Ureter (tissue), 1 donor: ENCODE results near the gene CNOT6. TPM values are rescaled to one million over a fixed set of nuclear protein-coding genes. Genes with fewer than 3 reads are reported as not detected.
A peak's percentile ranks its signal among the peaks of the same experiment; 100 is the strongest.

Experiments used
- DNase-seq: peaks from one replicate; pipeline ENCODE4 v3.0.0-alpha.2; 2020; ENCODE audit warnings: low spot score
- total RNA-seq: library from RNA; stranded (reverse); gene quantifications from one replicate; pipeline ENCODE4 v1.2.4, GENCODE V29; 2023
- donor health status: DM: yes; HTN: yes; CAD: no.

Gene CNOT6
- total RNA-seq, 1 donor from 2014 or later = 29.6 TPM

GRCh38 chr5:180568914-180569313 is 74.7 kb downstream of the CNOT6 start:
- DNase-seq = no peak

DNA sequence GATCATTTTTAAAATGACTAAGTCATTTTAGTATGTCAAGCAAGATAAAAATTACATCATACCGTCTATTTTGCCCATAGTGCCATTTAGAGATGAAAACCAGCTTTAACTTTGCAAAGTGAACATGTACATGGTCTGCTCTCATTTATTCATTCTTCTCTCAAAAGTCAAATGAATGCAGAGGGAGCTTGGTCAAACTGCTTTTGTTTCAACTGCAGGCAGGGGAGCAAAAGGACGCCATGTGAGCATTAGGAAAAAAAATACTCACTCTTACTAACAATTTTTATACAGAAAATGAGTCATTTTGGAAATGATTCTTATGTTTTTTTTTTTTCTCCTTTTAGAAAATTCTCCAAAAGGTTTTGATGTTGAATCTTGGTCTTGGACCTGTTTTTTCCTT is 81.4 kb downstream of the CNOT6 start:
- DNase-seq = no peak

DNA sequence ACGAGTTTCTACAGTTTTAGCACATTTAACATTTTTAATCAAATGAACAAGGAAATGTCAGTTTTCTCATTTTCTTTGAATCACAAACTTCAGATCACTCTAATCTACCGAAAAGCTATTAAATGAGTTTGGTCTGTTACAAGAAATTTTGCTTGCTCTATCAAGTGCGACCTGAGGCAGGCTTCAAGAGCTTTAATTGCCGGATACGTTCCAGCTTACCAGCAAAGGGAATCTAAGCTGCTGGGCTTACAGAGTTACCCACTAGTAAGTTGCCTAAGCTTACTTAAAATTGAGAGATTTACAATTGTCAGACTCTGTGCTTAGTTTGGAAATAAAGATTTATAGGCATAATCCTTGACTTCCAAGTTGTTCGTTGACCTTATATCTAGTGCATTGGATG is 86.5 kb downstream of the CNOT6 start:
- no peak for DNase-seq

GRCh38 chr5:180583738-180584137 is 89.6 kb downstream of the CNOT6 start:
- DNase-seq = no peak

DNA sequence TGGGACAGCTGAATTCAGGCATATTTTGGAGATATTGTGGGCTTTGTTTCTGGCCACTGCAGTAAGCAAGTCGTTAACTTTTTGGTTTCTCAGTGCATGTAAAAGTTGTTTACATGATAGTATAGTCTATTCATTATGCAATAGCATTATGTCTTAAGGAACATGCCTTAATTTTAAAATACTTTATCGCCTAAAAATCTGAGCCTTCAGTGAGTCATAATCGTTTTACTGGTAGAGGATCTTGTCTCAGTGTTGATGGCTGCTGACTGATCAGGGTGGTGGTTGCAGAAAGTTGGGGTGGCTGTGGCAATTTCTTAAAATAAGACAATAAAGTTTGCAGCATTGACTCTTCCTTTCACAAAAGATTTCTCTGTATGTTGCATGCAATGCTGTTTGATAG is 92.0 kb downstream of the CNOT6 start:
- no peak for DNase-seq

- DNase-seq = no peak
Observed at GRCh38 chr5:180586870-180587269, 92.7 kb downstream of the CNOT6 start.

GRCh38 chr5:180589771-180590542 is 95.8 kb downstream of the CNOT6 start:
- no peak for DNase-seq

- no peak for DNase-seq
Observed at GRCh38 chr5:180590543-180591310, 96.5 kb downstream of the CNOT6 start.

- DNase-seq = no peak
Observed at GRCh38 chr5:180591311-180591887, 97.2 kb downstream of the CNOT6 start, which contains the start of gene SCGB3A1. TSS of gene SCGB3A1 (minus strand) at chr5:180591499. CDS start at chr5:180591462, 37 bp downstream.

GRCh38 chr5:180592176-180592575 is 98.0 kb downstream of the CNOT6 start:
- no peak for DNase-seq

DNA sequence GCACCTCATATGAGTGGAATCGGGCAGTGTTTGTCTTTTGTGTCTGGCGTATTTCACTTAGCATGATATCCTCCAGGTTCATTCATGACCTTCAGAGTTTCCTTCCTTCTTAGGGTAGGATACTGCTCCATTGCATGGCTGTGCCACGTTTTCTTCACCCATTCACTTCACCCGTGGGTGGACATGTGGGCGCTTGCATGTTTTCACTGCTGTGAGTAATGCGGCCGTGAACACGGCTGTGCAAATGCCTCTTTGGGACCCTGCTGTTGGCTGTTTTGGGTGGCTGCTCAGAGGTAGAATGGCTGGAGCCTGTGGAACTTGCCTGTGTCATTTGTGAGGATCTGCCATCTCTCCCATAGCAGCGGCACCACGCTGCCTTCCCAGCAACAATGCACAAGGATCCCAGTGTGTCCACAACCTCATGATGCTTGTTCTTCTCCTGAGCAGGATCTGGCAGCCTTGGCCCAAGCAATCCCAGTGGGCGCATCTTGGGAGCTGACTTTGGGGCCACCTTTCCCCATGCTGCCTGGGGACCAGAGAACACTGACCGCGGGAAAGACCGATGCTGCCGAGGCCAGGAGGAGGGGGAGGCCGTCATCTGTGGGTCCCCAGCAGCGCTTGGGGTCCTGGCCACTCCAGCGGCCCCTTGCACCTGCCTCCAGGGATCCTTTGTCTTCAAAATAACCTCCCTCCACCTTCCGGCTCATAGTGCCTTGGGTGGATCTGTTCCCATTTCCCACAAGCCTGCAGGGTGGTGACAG is 99.4 kb downstream of the CNOT6 start:
- no peak for DNase-seq

- DNase-seq = no peak
Observed at GRCh38 chr5:180594311-180595045, 100.3 kb downstream of the CNOT6 start.

GRCh38 chr5:180595046-180595379 is 100.8 kb downstream of the CNOT6 start:
- no peak for DNase-seq

DNA sequence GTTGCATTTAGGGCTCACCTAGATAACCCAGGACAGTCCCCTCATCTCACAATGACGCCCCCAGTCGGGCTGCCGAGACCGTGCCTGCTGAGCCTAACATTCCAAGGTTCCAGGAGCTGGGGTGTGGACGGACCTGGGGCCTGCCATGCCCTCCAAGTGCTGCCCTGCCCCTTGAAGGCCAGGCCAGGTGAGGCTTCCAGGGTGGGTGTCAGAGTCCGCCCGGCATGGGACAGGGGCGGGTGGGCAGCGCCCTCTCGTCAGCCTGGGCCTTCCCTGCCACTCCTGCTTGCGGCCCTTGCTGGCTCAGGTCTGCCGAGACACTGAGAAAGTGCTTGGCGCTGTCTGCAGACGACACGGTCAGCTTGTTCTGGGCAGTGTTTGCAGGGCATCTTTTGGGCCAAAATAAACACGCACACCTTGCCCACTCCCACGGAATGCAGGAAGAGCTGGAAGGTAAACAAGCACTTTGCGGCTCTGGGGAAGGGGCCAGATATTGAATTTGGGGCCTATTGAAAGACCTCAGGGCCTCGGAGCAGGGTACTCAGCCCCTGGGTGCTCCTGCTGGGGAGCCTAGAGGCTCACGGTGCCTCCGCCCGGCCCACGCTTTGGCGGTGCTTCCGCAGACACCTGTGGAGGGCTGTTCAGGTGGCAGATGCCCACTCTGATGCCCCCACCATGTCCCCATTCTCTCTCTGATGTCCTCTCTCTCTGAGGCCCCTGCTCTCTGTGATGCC is 101.4 kb downstream of the CNOT6 start:
- peak; percentile 28 for DNase-seq

DNA sequence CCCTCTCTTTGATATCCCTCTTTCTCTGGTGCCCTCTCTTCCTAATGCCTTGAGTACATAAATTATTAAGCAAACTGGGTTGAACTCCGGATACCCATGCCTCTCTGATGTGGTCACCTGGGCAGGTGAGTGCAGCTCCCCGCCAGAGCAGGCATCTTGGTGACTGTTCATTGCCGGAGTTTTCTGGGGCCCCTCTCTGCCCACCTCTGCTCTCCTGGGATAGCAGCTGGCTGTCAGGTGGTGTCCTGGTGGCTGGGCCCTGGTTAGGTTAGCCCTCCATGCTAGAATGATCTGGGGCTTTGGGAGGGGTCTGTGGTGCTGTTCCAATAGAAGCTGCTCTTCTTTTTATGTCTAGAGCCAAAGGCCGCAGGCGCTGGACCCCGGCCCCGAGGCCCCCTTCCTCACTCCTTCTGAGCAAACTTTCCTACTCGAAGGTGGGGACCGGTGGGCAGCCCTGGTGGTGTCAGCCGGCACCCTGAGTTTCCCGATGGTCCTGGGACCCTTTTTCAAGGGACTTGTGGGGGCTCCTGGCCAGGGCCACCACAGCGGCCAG is 102.0 kb downstream of the CNOT6 start:
- DNase-seq = peak; percentile 36

- peak; percentile 37 for DNase-seq
Observed at GRCh38 chr5:180596668-180597231, 102.6 kb downstream of the CNOT6 start.

DNA sequence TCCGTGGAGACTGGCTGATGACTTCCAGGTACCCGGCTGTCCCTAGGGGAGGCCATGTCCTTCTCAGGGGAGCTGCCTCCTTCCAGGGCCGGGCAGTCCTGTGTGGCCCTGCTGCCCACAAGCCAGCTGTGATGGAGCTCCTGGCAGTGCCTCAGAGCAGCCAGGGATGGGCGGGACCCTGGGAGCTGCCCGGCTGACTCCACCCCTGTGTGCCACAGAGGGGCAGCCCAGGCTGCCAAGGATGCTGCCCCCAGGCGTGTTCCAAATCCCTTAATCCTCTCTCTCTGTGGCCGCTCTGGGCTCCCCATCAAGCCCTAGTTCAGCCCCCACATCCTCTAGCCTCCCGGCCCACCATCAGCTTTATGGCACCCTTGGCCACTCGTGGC is 104.1 kb downstream of the CNOT6 start:
- DNase-seq = peak; percentile 34

DNA sequence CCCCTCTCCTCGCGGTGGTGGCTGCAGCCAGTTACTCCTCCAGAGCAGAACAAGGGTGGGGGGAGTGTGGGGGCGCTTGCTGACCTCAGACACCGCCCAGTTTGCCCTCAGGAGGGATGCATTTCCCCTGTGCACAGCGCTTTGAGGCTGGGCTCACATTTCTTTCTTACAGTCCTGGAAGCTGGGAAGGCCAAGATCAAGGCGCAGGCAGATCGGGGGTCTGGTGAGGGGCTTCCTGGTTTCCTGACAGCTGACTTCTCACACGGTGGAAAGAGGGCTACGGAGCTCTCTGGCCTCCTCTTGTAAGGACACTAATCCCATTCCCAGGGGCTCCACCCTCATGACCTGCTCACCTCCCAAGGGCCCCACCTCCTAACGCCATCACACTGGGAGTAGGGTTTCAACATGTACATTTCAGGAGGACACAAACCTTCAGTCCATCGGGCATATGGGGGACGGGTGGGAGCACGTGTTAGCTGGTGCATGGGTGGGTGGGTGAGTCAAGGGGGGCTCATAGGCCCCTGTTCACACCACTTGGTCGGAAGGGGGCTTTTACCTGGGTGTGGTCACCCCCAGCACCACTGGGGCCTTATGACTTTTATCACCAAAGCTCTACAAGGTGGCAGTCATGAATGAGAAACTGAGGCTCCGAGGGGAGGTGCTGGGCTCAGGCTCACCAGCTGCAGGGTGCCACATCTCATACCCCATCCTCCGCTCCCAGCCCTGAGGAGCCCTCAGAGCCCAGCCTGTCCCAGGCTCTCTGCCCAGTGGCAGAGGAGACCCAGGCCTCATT is 104.8 kb downstream of the CNOT6 start:
- DNase-seq = peak; percentile 27

GRCh38 chr5:180599590-180599914 is 105.4 kb downstream of the CNOT6 start:
- peak; percentile 35 for DNase-seq
